Measurements from ENCODE around the gene GLP2R.

DNA sequence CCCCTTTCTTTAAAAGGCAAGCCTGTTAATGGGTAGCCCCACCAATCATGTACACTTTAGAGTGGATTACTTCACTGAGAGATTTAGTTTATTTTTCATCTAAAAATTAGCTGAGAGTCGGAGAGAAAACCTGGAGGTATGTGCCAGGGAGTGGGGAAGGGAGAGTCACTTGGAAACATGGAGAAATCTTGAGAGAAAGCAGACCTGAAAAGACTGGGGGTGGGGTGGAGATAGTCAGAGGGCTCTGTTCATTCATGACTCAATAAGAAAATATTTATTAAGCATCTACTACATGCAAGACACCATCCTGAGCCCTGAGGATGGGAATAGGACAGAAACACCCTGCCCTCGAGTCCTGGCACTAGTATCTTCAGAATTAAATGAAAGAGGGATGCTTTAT, 106.8 kb downstream of the GLP2R start:
- TF ChIP-seq EZH2 (IDR thresholded peaks at IDR 0.05): no peak
- TF ChIP-seq POLR2AphosphoS5 (IDR thresholded peaks at IDR 0.05; ENCODE audit: borderline replicate concordance, low read depth, low read length): no peak
- no peak for TF ChIP-seq FOXP2 (optimal IDR thresholded peaks at IDR 0.05; ENCODE audit: control extremely low read depth, extremely low read length, insufficient read depth)

All from SK-N-MC (cell line).